HG02938 (cell line): ENCODE data around the gene TENM4.

ENCODE experiments used
- ATAC-seq: cut with Tn5 transposase; IDR thresholded peaks from one replicate; pipeline ENCODE4 v1.9.1; 2021; ENCODE audit warnings: mild to moderate bottlenecking, moderate library complexity; ENCODE audit not compliant: unreplicated experiment

The TENM4 gene

GRCh38 chr11:79348976-79349682, 91.7 kb downstream of the TENM4 start:
- no peak for ATAC-seq

- no peak for ATAC-seq
Observed at GRCh38 chr11:79346021-79346420, 94.8 kb downstream of the TENM4 start.

- no peak for ATAC-seq
Observed at GRCh38 chr11:79344753-79345294, 96.0 kb downstream of the TENM4 start.

GRCh38 chr11:79342686-79343085, 98.1 kb downstream of the TENM4 start:
- no peak for ATAC-seq

- ATAC-seq, result no peak
Observed at GRCh38 chr11:79342236-79342635, 98.6 kb downstream of the TENM4 start.

GRCh38 chr11:79340535-79340934, 100.3 kb downstream of the TENM4 start:
- no peak for ATAC-seq

GRCh38 chr11:79336797-79337517, 103.9 kb downstream of the TENM4 start:
- no peak for ATAC-seq

- no peak for ATAC-seq
Observed at GRCh38 chr11:79335681-79336080, 105.1 kb downstream of the TENM4 start.

- no peak for ATAC-seq
Observed at GRCh38 chr11:79333355-79333754, 107.5 kb downstream of the TENM4 start.

GRCh38 chr11:79332017-79332416, 108.8 kb downstream of the TENM4 start:
- ATAC-seq, result no peak

- ATAC-seq, result no peak
Observed at GRCh38 chr11:79331203-79331901, 109.5 kb downstream of the TENM4 start.

GRCh38 chr11:79330651-79331050, 110.2 kb downstream of the TENM4 start:
- no peak for ATAC-seq

GRCh38 chr11:79329561-79329960, 111.3 kb downstream of the TENM4 start:
- no peak for ATAC-seq

- no peak for ATAC-seq
Observed at GRCh38 chr11:79328402-79328801, 112.4 kb downstream of the TENM4 start.

- ATAC-seq, result no peak
Observed at GRCh38 chr11:79325851-79326250, 115.0 kb downstream of the TENM4 start.

- ATAC-seq, result no peak
Observed at GRCh38 chr11:79321263-79321662, 119.6 kb downstream of the TENM4 start.

GRCh38 chr11:79314906-79315689, 125.7 kb downstream of the TENM4 start:
- ATAC-seq, result no peak

- no peak for ATAC-seq
Observed at GRCh38 chr11:79313530-79313913, 127.3 kb downstream of the TENM4 start.

GRCh38 chr11:79312617-79313529, 128.0 kb downstream of the TENM4 start:
- no peak for ATAC-seq

GRCh38 chr11:79311461-79311860, 129.4 kb downstream of the TENM4 start:
- ATAC-seq, result no peak
